T47D (cell line): Measurements from ENCODE around the gene SLC35B2.
A peak's percentile ranks its signal among the peaks of the same experiment; 100 is the strongest.

Source experiments
- DNase-seq, 2 experiments: peaks; one replicate each; pipeline versions ENCODE4 v3.0.0 to v3.0.0-alpha.2; 2011 to 2012; ENCODE audit warnings: low read depth in 1 of 2, low spot score in 1 of 2
- JUND ChIP-seq: IDR thresholded peaks from 2 replicates; pipeline ENCODE4 v1.6.1; 2012; ENCODE audit warnings: low read depth
- in situ Hi-C: cut with HindIII; loops from 2 replicates; pipeline ENCODE4 v1.10.0; 2016; ENCODE audit warnings: low sequenced_read_pairs, low pct_unique_long_range_greater_than_20kb

SLC35B2 gene

GRCh38 chr6:44262467-44263353, 5.4 kb upstream of the SLC35B2 start:
- no peak for DNase-seq
- in situ Hi-C loops: no loop called here
- TF ChIP-seq JUND: no peak

GRCh38 chr6:44261581-44261980, 4.3 kb upstream of the SLC35B2 start:
- DNase-seq: no peak
- in situ Hi-C loops: no loop called here
- TF ChIP-seq JUND: no peak

GRCh38 chr6:44260451-44261297, 3.3 kb upstream of the SLC35B2 start:
- TF ChIP-seq JUND: no peak
- in situ Hi-C loops: no loop called here
- no peak for DNase-seq

- no peak for TF ChIP-seq JUND
- no peak for DNase-seq
- in situ Hi-C loops: no loop called here
These were observed 2.7 kb upstream of the SLC35B2 start for GRCh38 chr6:44260011-44260410.

GRCh38 chr6:44258921-44259320, 1.6 kb upstream of the SLC35B2 start:
- in situ Hi-C loops: no loop called here
- no peak for TF ChIP-seq JUND
- no peak for DNase-seq

- no peak for TF ChIP-seq JUND
- no peak for DNase-seq
- in situ Hi-C loops: no loop called here
These were observed 1.1 kb upstream of the SLC35B2 start for GRCh38 chr6:44258325-44258863.

- in situ Hi-C loops: no loop called here
- DNase-seq: no peak
- TF ChIP-seq JUND: no peak
These were observed 511 bp upstream of the SLC35B2 start for GRCh38 chr6:44257753-44258324.

- in situ Hi-C loops: no loop called here
- TF ChIP-seq JUND: no peak
- DNase-seq: no peak
These were observed 628 bp downstream of the SLC35B2 start for GRCh38 chr6:44256775-44257024.

- TF ChIP-seq JUND: no peak
- peak in 1 of 2 experiments; percentile 42 for DNase-seq
- in situ Hi-C loops: no loop called here
These were observed 1.2 kb downstream of the SLC35B2 start for GRCh38 chr6:44255871-44256774.

GRCh38 chr6:44255105-44255808, 2.1 kb downstream of the SLC35B2 start:
- DNase-seq: peak in 1 of 2 experiments; percentile 35
- TF ChIP-seq JUND: no peak
- in situ Hi-C loops: no loop called here
